Spinal cord (tissue), 10 donors: ENCODE results near the gene PRAMEF4. TPM values are rescaled to one million over a fixed set of nuclear protein-coding genes. Genes with fewer than 3 reads are reported as not detected.
"Not testable (repeated sequence)": the region's sequence is repeated elsewhere in the genome, so short reads cannot be mapped to it uniquely, and the experiment has no call there.

Experiments
- DNase-seq, 6 donors: peaks; one replicate each; pipeline versions ENCODE4 v3.0.0 to v3.0.0-alpha.2; 2013 to 2015; ENCODE audit warnings: low spot score in 6 of 6, low read depth in 4 of 6
- H3K27ac ChIP-seq: one replicate; pipeline ENCODE4 v1.5.1; 2013; ENCODE audit warnings: low read depth, low read length, control low read depth
- H3K27me3 ChIP-seq: one replicate; pipeline ENCODE4 v1.6.1; 2013; ENCODE audit warnings: low read length; ENCODE audit not compliant: control insufficient read depth, insufficient read depth
- H3K36me3 ChIP-seq: one replicate; pipeline ENCODE4 v1.6.1; 2013; ENCODE audit warnings: low read length; ENCODE audit not compliant: control insufficient read depth, insufficient read depth
- H3K4me1 ChIP-seq: one replicate; pipeline ENCODE4 v1.6.1; 2013; ENCODE audit warnings: low read length; ENCODE audit not compliant: control insufficient read depth, insufficient read depth
- H3K4me3 ChIP-seq: one replicate; pipeline ENCODE4 v1.5.1; 2013; ENCODE audit warnings: low read depth, low read length, control low read depth
- H3K9me3 ChIP-seq: one replicate; pipeline ENCODE4 v1.6.1; 2013; ENCODE audit warnings: low read length; ENCODE audit not compliant: control insufficient read depth, insufficient read depth
- WGBS: methylation state at CpG from one replicate; pipeline ENCODE4 v1.1.5; 2013; ENCODE audit warnings: missing lambda C conversion rate; ENCODE audit not compliant: insufficient coverage; 5-methylcytosine and 5-hydroxymethylcytosine counted together
- polyA plus RNA-seq, 2 donors: library from polyadenylated mRNA; unstranded; fragments of 120-200 nt; gene quantifications; one replicate each; pipeline ENCODE4 v1.2.1, GENCODE V29; 2013; ENCODE audit not compliant: insufficient read length in 2 of 2
- small RNA-seq: library from RNA; depleted of rRNA; stranded (forward); fragments of <200 nt; gene quantifications from one replicate; pipeline ENCODE3, GENCODE V24; 2014; ENCODE audit warnings: low replicate concordance
- total RNA-seq, 2 donors: library from RNA; depleted of rRNA in 1 of 2; stranded (reverse); fragments of 120-200 nt in 1 of 2; fragments of >200 nt in 1 of 2; gene quantifications; one replicate each; pipeline versions ENCODE4 v1.2.3 to v1.2.4, GENCODE V29; 2013 to 2014
- donor health status: healthy.

PRAMEF4 gene
- total and polyA plus RNA-seq, 4 donors, result not detected

GRCh38 chr1:12856786-12857185, 29.2 kb downstream of the PRAMEF4 start, which contains the start of gene PRAMEF2:
Gene PRAMEF2 (plus strand): TSS chr1:12857086. CDS start chr1:12859010, 1,924 bp downstream.
- not testable (repeated sequence) for H3K4me1 ChIP-seq, H3K9me3 ChIP-seq
- no CpG with 5 or more reads among the region's 2 CpGs for WGBS

GRCh38 chr1:12851779-12852178, 34.2 kb downstream of the PRAMEF4 start:
- no peak for DNase-seq
- Histone ChIP-seq H3K27ac (no peak overlapping the region), H3K4me3 (no peak overlapping the region), H3K27me3 (no peaks in the 10 kb centered on the region), H3K36me3 (no peaks in the 10 kb centered on the region), H3K9me3 (no peaks in the 10 kb centered on the region), H3K4me1 (no peaks in the 10 kb centered on the region)
- WGBS, result 80% methylated on average over 1 of the region's 4 CpGs

More at GRCh38 chr1:12856786-12857185, 29.2 kb downstream of the PRAMEF4 start, which contains the start of gene PRAMEF2:
- not testable (repeated sequence) for H3K27me3 ChIP-seq, H3K27ac ChIP-seq, H3K4me3 ChIP-seq, H3K36me3 ChIP-seq, DNase-seq

- H3K27ac ChIP-seq, H3K9me3 ChIP-seq, H3K4me1 ChIP-seq, H3K36me3 ChIP-seq, DNase-seq, H3K4me3 ChIP-seq, H3K27me3 ChIP-seq: not testable (repeated sequence)
- WGBS, result 95% methylated on average over 3 of the region's 7 CpGs
These were observed 37.4 kb downstream of the PRAMEF4 start, which contains the start of gene HNRNPCL1 for GRCh38 chr1:12848620-12849019. Gene HNRNPCL1 (minus strand): TSS chr1:12848720. CDS start chr1:12848289, 431 bp downstream.

- 67% methylated on average over 1 of the region's 2 CpGs for WGBS
These were observed 52.8 kb downstream of the PRAMEF4 start for GRCh38 chr1:12833251-12833650.

GRCh38 chr1:12831310-12831709, 54.7 kb downstream of the PRAMEF4 start, which contains the start of gene PRAMEF11:
Gene PRAMEF11 (minus strand): TSS chr1:12831410. CDS start chr1:12828789, 2,621 bp downstream.
- DNase-seq, H3K27me3 ChIP-seq, H3K9me3 ChIP-seq, H3K4me1 ChIP-seq, H3K27ac ChIP-seq, H3K4me3 ChIP-seq, H3K36me3 ChIP-seq: not testable (repeated sequence)
- WGBS, result 67% methylated on average over 1 of the region's 3 CpGs

More at GRCh38 chr1:12833251-12833650, 52.8 kb downstream of the PRAMEF4 start:
- H3K27ac ChIP-seq, H3K4me3 ChIP-seq, H3K36me3 ChIP-seq, H3K27me3 ChIP-seq, H3K9me3 ChIP-seq, H3K4me1 ChIP-seq, DNase-seq: not testable (repeated sequence)

Small RNAs within 50 kb of the gene (small RNA-seq; reads per million reads assigned to genes)
- not detected for gene RNU6-1072P

Other genes starting within 250 kb of the PRAMEF4 start
- gene AADACL4, start 242.1 kb downstream of the PRAMEF4 start, total RNA-seq, result under 1 TPM in 1 of 2 donors, not detected in 1; 0.11 TPM
- gene AADACL4, start 242.1 kb downstream of the PRAMEF4 start, polyA plus RNA-seq, result not detected
- not detected for gene AADACL3, start 170.1 kb downstream of the PRAMEF4 start, total RNA-seq
- not detected for gene AADACL3, start 170.1 kb downstream of the PRAMEF4 start, polyA plus RNA-seq
- gene CFAP107, start 140.0 kb downstream of the PRAMEF4 start, total RNA-seq, result 1 to 10 TPM in 1 of 2 donors, under 1 TPM in 1; 0.69 to 2.3 TPM
- 1 to 10 TPM; 7.0 to 7.5 TPM for gene CFAP107, start 140.0 kb downstream of the PRAMEF4 start, polyA plus RNA-seq
- not detected for gene PRAMEF12, start 112.5 kb downstream of the PRAMEF4 start, total RNA-seq
- under 1 TPM; 0.14 to 0.15 TPM for gene PRAMEF12, start 112.5 kb downstream of the PRAMEF4 start, polyA plus RNA-seq
- not detected for gene PRAMEF1, start 94.8 kb downstream of the PRAMEF4 start, total RNA-seq
- not detected for gene PRAMEF1, start 94.8 kb downstream of the PRAMEF4 start, polyA plus RNA-seq
- gene PRAMEF11, start 54.8 kb downstream of the PRAMEF4 start, total RNA-seq, result not detected
- gene PRAMEF11, start 54.8 kb downstream of the PRAMEF4 start, polyA plus RNA-seq, result not detected
- gene HNRNPCL1, start 37.5 kb downstream of the PRAMEF4 start, total RNA-seq, result not detected
- not detected for gene HNRNPCL1, start 37.5 kb downstream of the PRAMEF4 start, polyA plus RNA-seq
- not detected for gene PRAMEF2, start 29.1 kb downstream of the PRAMEF4 start, total RNA-seq
- not detected for gene PRAMEF2, start 29.1 kb downstream of the PRAMEF4 start, polyA plus RNA-seq
- gene PRAMEF10, start 12.1 kb upstream of the PRAMEF4 start, total RNA-seq, result not detected
- gene PRAMEF10, start 12.1 kb upstream of the PRAMEF4 start, polyA plus RNA-seq, result not detected
- gene PRAMEF7, start 30.4 kb upstream of the PRAMEF4 start, total RNA-seq, result not detected
- not detected for gene PRAMEF7, start 30.4 kb upstream of the PRAMEF4 start, polyA plus RNA-seq
- not detected for gene PRAMEF6, start 61.4 kb upstream of the PRAMEF4 start, total RNA-seq
- gene PRAMEF6, start 61.4 kb upstream of the PRAMEF4 start, polyA plus RNA-seq, result not detected
- not detected for gene PRAMEF27, start 170.4 kb upstream of the PRAMEF4 start, total RNA-seq
- not detected for gene PRAMEF27, start 170.4 kb upstream of the PRAMEF4 start, polyA plus RNA-seq
- gene HNRNPCL3, start 174.6 kb upstream of the PRAMEF4 start, total RNA-seq, result not detected
- gene HNRNPCL3, start 174.6 kb upstream of the PRAMEF4 start, polyA plus RNA-seq, result not detected
- not detected for gene PRAMEF25, start 184.6 kb upstream of the PRAMEF4 start, total RNA-seq
- gene PRAMEF25, start 184.6 kb upstream of the PRAMEF4 start, polyA plus RNA-seq, result not detected
- not detected for gene HNRNPCL2, start 230.7 kb upstream of the PRAMEF4 start, total RNA-seq
- gene HNRNPCL2, start 230.7 kb upstream of the PRAMEF4 start, polyA plus RNA-seq, result under 1 TPM in 1 of 2 donors, not detected in 1; 0.27 TPM